C4-2B (cell line): ENCODE data around the gene BTBD9.

Experiments used
- CTCF ChIP-seq: fragments of 450-650 bp; conservative IDR thresholded peaks from 2 replicates; pipeline ENCODE4 v1.5.1; 2017; ENCODE audit warnings: mild to moderate bottlenecking
- ZFX ChIP-seq: fragments of 450-650 bp; IDR thresholded peaks from 2 replicates; pipeline ENCODE4 v1.6.1; 2017

- TF ChIP-seq CTCF = no peak
- no peak for TF ChIP-seq ZFX
Observed at GRCh38 chr6:38207375-38207774, 432.4 kb downstream of the BTBD9 start.
